IMR-90 (cell line): ENCODE data around the gene NARF. TPM values are rescaled to one million over a fixed set of nuclear protein-coding genes. Genes with fewer than 3 reads are reported as not detected.

Experiments
- ATAC-seq: fragments of 200-7000 bp; cut with Tn5 transposase; 2 replicates; pipeline ENCODE4 v1.9.1; 2020; ENCODE audit warnings: low read depth, mild to moderate bottlenecking, moderate library complexity
- BruUV-seq: library from RNA; stranded (reverse); fragments of 400-500 nt; replicated peaks from 2 replicates; lab custom pipeline; 2021; lab: Mats Ljungman, UMichigan
- CTCF ChIA-PET: fragments of 300-600 bp; formaldehyde crosslinking; extraction: SDS; loops from one replicate; lab custom pipeline; 2021; ENCODE audit warnings: antibody characterized with exemption; lab: Yijun Ruan, JAX
- POLR2A ChIA-PET: fragments of 300-600 bp; sonication (Branson Sonifier 250); formaldehyde crosslinking; loops from one replicate; lab custom pipeline; 2022; ENCODE audit warnings: antibody characterized with exemption; ENCODE audit not compliant: unreplicated experiment; lab: Charles Lee
- DNase-seq: peaks from one replicate; pipeline ENCODE4 v3.0.0; 2013
- H2AFZ ChIP-seq: replicated peaks from 2 replicates; pipeline ENCODE3; 2013; ENCODE audit warnings: low read length, mild to moderate bottlenecking; ENCODE audit not compliant: poor library complexity
- H2AK5ac ChIP-seq: 2 replicates; pipeline ENCODE4 v1.6.1; 2013; ENCODE audit warnings: low read depth, low read length, inconsistent platforms
- H2AK9ac ChIP-seq: replicated peaks from 2 replicates; pipeline ENCODE3; 2013; ENCODE audit warnings: mild to moderate bottlenecking, low read depth, low read length, moderate library complexity; ENCODE audit not compliant: poor library complexity
- H2BK120ac ChIP-seq: 2 replicates; pipeline ENCODE4 v1.6.1; 2013; ENCODE audit warnings: low read depth, low read length, inconsistent platforms
- H2BK15ac ChIP-seq: 3 replicates; pipeline ENCODE4 v1.6.1; 2013; ENCODE audit warnings: low read depth, low read length, inconsistent platforms
- H2BK20ac ChIP-seq: 2 replicates; pipeline ENCODE4 v1.6.1; 2013; ENCODE audit warnings: low read depth, mild to moderate bottlenecking, inconsistent platforms, low read length, moderate library complexity
- H2BK5ac ChIP-seq: 2 replicates; pipeline ENCODE4 v1.6.1; 2013; ENCODE audit warnings: mild to moderate bottlenecking, low read depth, low read length, inconsistent platforms; ENCODE audit not compliant: poor library complexity, severe bottlenecking
- H3K14ac ChIP-seq: replicated peaks from 2 replicates; pipeline ENCODE4 v1.6.1; 2013; ENCODE audit warnings: low read depth, low read length, inconsistent platforms
- H3K18ac ChIP-seq: 2 replicates; pipeline ENCODE4 v1.6.1; 2013; ENCODE audit warnings: low read depth, low read length, control low read depth
- H3K23ac ChIP-seq: 2 replicates; pipeline ENCODE4 v1.6.1; 2013; ENCODE audit warnings: low read depth, low read length, inconsistent platforms
- H3K27ac ChIP-seq: 2 replicates; pipeline ENCODE4 v1.5.1; 2013; ENCODE audit warnings: mild to moderate bottlenecking, control low read depth, low read length; ENCODE audit not compliant: insufficient read depth
- H3K27me3 ChIP-seq: 2 replicates; pipeline ENCODE4 v1.6.1; 2013; ENCODE audit warnings: low read length; ENCODE audit not compliant: control insufficient read depth, insufficient read depth
- H3K36me3 ChIP-seq: 2 replicates; pipeline ENCODE4 v1.6.1; 2013; ENCODE audit warnings: low read length, mixed read lengths; ENCODE audit not compliant: control insufficient read depth, insufficient read depth
- H3K4ac ChIP-seq: 2 replicates; pipeline ENCODE4 v1.6.1; 2013; ENCODE audit warnings: low read depth, low read length, inconsistent platforms
- H3K4me1 ChIP-seq: 2 replicates; pipeline ENCODE4 v1.6.1; 2013; ENCODE audit warnings: low read length, mixed read lengths; ENCODE audit not compliant: control insufficient read depth, insufficient read depth
- H3K4me2 ChIP-seq: 2 replicates; pipeline ENCODE4 v1.6.1; 2013; ENCODE audit warnings: low read depth, mild to moderate bottlenecking, control low read depth, low read length, moderate library complexity
- H3K4me3 ChIP-seq: 2 replicates; pipeline ENCODE4 v1.5.1; 2013; ENCODE audit warnings: low read depth, mild to moderate bottlenecking, control low read depth, low read length, moderate library complexity; ENCODE audit not compliant: insufficient read depth
- H3K56ac ChIP-seq: 2 replicates; pipeline ENCODE4 v1.6.1; 2013; ENCODE audit warnings: low read length, inconsistent platforms; ENCODE audit not compliant: insufficient read depth; ENCODE audit errors: extremely low read depth
- H3K79me1 ChIP-seq, 2 experiments: 2 replicates each; pipeline ENCODE4 v1.6.1; 2013; ENCODE audit warnings: low read length in 2 of 2, inconsistent platforms in 1 of 2, low read depth in 1 of 2
- H3K9ac ChIP-seq: 2 replicates; pipeline ENCODE4 v1.6.1; 2013; ENCODE audit warnings: low read depth, low read length, control low read depth
- H3K9me1 ChIP-seq: 2 replicates; pipeline ENCODE4 v1.6.1; 2013; ENCODE audit warnings: low read length, inconsistent platforms; ENCODE audit not compliant: insufficient read depth
- H3K9me3 ChIP-seq: 2 replicates; pipeline ENCODE4 v1.6.1; 2013; ENCODE audit warnings: low read length; ENCODE audit not compliant: control insufficient read depth, insufficient read depth
- H4K20me1 ChIP-seq: 2 replicates; pipeline ENCODE4 v1.6.1; 2013; ENCODE audit warnings: low read length, inconsistent platforms; ENCODE audit not compliant: insufficient read depth
- H4K5ac ChIP-seq: 2 replicates; pipeline ENCODE4 v1.6.1; 2013; ENCODE audit warnings: mild to moderate bottlenecking, low read depth, low read length, control low read depth
- H4K8ac ChIP-seq, 2 experiments: 2 replicates each; pipeline ENCODE4 v1.6.1; 2013; ENCODE audit warnings: low read depth in 2 of 2, low read length in 2 of 2, control low read depth in 1 of 2, inconsistent platforms in 1 of 2
- H4K91ac ChIP-seq: 2 replicates; pipeline ENCODE4 v1.6.1; 2013; ENCODE audit warnings: low read depth, low read length, inconsistent platforms; ENCODE audit not compliant: insufficient read depth
- BHLHE40 ChIP-seq: fragments of 150-350 bp; IDR thresholded peaks from 2 replicates; pipeline ENCODE4 v1.6.1; 2016; ENCODE audit warnings: mild to moderate bottlenecking, low read depth, low read length
- CEBPB ChIP-seq: IDR thresholded peaks from 2 replicates; pipeline ENCODE4 v1.6.1; 2012; ENCODE audit warnings: low read depth, low read length, improper control_type of control experiment
- CHD1 ChIP-seq: IDR thresholded peaks from 2 replicates; pipeline ENCODE4 v1.6.1; 2012; ENCODE audit warnings: low read depth, low read length, improper control_type of control experiment
- FOS ChIP-seq: fragments of 150-350 bp; IDR thresholded peaks from 2 replicates; pipeline ENCODE4 v1.6.1; 2016; ENCODE audit warnings: low read depth, low read length
- MAFK ChIP-seq: IDR thresholded peaks from 2 replicates; pipeline ENCODE4 v1.6.1; 2012; ENCODE audit warnings: low read depth, low read length, improper control_type of control experiment
- MAZ ChIP-seq: IDR thresholded peaks from 2 replicates; pipeline ENCODE4 v1.6.1; 2012; ENCODE audit warnings: low read depth, mild to moderate bottlenecking, low read length, improper control_type of control experiment, moderate library complexity, borderline replicate concordance
- MXI1 ChIP-seq: IDR thresholded peaks from 2 replicates; pipeline ENCODE4 v1.6.1; 2012; ENCODE audit warnings: low read depth, mild to moderate bottlenecking, low read length, moderate library complexity, borderline replicate concordance
- POLR2A ChIP-seq: IDR thresholded peaks from 2 replicates; pipeline ENCODE4 v1.6.1; 2012; ENCODE audit warnings: mild to moderate bottlenecking, low read depth, low read length
- RAD21 ChIP-seq: IDR thresholded peaks from 2 replicates; pipeline ENCODE4 v1.6.1; 2012; ENCODE audit warnings: low read length, improper control_type of control experiment
- RCOR1 ChIP-seq: IDR thresholded peaks from 2 replicates; pipeline ENCODE4 v1.6.1; 2012; ENCODE audit warnings: mild to moderate bottlenecking, low read length, improper control_type of control experiment; ENCODE audit not compliant: insufficient replicate concordance
- RFX5 ChIP-seq: IDR thresholded peaks from 2 replicates; pipeline ENCODE4 v1.8.0; 2012; ENCODE audit warnings: low read depth, mild to moderate bottlenecking, low read length, moderate library complexity
- SMC3 ChIP-seq: fragments of 150-350 bp; IDR thresholded peaks from 2 replicates; pipeline ENCODE4 v1.6.1; 2016; ENCODE audit warnings: low read depth, mild to moderate bottlenecking, antibody characterized with exemption, low read length, moderate library complexity
- WGBS, 2 experiments: methylation state at CpG; one replicate each; pipeline versions ENCODE4 v1.1.5 to v1.1.7; 2013; ENCODE audit warnings: missing lambda C conversion rate in 2 of 2; ENCODE audit not compliant: insufficient read length in 1 of 2; ENCODE audit errors: extremely low coverage in 2 of 2; 5-methylcytosine and 5-hydroxymethylcytosine counted together
- dilution Hi-C: fragments of 300-500 bp; cut with HindIII; formaldehyde crosslinking; loops from one replicate; pipeline ENCODE4 v1.14.3; 2018; ENCODE audit warnings: low sequenced_read_pairs; ENCODE audit not compliant: unreplicated experiment
- in situ Hi-C: fragments of 300-500 bp; cut with MboI; formaldehyde crosslinking; loops from 3 replicates; pipeline ENCODE4 v1.14.3; 2019; ENCODE audit warnings: low sequenced_read_pairs, inconsistent platforms, mixed read lengths
- intact Hi-C: fragments of 100-400 bp; cut with micrococcal nuclease; formaldehyde crosslinking; loops from 2 replicates; pipeline ENCODE4 v1.10.0; 2022
- polyA plus RNA-seq, 3 experiments: library from polyadenylated mRNA; depleted of rRNA; stranded (reverse); fragments of >200 nt; gene quantifications; 2 replicates each; pipeline ENCODE4 v1.2.3, GENCODE V29; 2012; ENCODE audit warnings: low replicate concordance in 1 of 3
- total RNA-seq: library from RNA; depleted of rRNA; stranded (reverse); fragments of >200 nt; gene quantifications from 2 replicates; pipeline ENCODE4 v1.2.3, GENCODE V29; 2012
- TF ChIP-seq, protein P1 (sequence below): fragments of 150-350 bp; IDR thresholded peaks from 2 replicates; pipeline ENCODE4 v1.6.1; 2016; ENCODE audit warnings: low read depth, mild to moderate bottlenecking, low read length, moderate library complexity, borderline replicate concordance
- TF ChIP-seq, protein P2 (sequence below): fragments of 150-350 bp; IDR thresholded peaks from 2 replicates; pipeline ENCODE4 v1.6.1; 2017; ENCODE audit warnings: mild to moderate bottlenecking, antibody characterized with exemption, low read length, low read depth
- TF ChIP-seq, protein P3 (sequence below): conservative IDR thresholded peaks from 2 replicates; pipeline ENCODE4 v1.5.1; 2012; ENCODE audit warnings: mild to moderate bottlenecking, low read depth, low read length, improper control_type of control experiment

The NARF gene
- total and polyA plus RNA-seq, 2 of the 4 experiments (the other 2 are of a cell fraction): 83.7 to 94.8 TPM

DNA sequence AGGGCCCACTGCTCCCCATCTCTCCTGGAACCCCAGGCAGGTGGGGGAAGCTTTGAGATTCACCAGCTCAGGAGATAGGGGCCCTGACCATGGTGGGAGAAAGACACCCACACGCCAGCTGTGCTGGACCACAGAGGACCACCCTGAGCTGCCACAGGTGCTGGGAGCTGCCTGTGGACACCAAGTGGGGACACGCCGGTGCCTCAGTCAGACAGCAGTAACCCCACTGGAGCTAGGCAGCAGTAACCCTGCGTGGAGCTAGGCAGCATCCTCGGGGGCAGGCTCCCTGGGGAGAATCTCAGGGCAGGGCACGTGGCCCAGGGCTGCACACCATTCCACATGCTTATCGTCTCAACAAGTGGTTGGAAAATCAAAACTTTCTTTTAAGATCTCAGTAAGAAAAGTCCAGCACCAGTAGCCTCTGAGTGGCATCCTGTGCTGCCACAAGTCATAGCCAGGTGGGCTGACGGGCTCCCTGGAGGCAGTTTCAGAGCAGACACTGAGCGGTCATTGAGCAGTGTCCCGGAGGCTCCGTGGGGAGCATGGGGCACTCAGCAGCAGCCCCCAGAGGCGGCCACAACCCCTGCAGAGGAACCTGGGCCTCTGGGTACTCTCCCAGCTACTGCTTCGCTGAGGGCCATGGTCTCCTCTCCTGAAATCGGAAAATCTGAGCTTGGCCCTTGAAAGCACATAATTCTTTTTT is 48.4 kb upstream of the NARF start:
- no peak overlapping the region for H3K56ac ChIP-seq
- CTCF ChIA-PET: no interaction called here
- H3K27me3 ChIP-seq: no peaks in the 10 kb centered on the region
- 90% methylated on average over 8 of the region's 14 CpGs; no CpG with 5 or more reads in 1 of the 2 experiments for WGBS, 2 experiments
- H3K27ac ChIP-seq: no peak overlapping the region
- in situ Hi-C loops: no loop called here
- no peak overlapping the region for H3K14ac ChIP-seq
- H3K4me2 ChIP-seq: no peak overlapping the region
- no peaks in the 10 kb centered on the region for H3K4me1 ChIP-seq
- TF ChIP-seq FOS (no peak), RFX5 (no peak), RCOR1 (no peak), MAZ (no peak), RAD21 (no peak), MXI1 (no peak), MAFK (no peak), CHD1 (no peak), POLR2A (no peak), SMC3 (no peak), BHLHE40 (no peak), CEBPB (no peak)
- TF ChIP-seq, protein P1, sequence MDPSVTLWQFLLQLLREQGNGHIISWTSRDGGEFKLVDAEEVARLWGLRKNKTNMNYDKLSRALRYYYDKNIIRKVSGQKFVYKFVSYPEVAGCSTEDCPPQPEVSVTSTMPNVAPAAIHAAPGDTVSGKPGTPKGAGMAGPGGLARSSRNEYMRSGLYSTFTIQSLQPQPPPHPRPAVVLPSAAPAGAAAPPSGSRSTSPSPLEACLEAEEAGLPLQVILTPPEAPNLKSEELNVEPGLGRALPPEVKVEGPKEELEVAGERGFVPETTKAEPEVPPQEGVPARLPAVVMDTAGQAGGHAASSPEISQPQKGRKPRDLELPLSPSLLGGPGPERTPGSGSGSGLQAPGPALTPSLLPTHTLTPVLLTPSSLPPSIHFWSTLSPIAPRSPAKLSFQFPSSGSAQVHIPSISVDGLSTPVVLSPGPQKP: no peak
- TF ChIP-seq, protein P2, sequence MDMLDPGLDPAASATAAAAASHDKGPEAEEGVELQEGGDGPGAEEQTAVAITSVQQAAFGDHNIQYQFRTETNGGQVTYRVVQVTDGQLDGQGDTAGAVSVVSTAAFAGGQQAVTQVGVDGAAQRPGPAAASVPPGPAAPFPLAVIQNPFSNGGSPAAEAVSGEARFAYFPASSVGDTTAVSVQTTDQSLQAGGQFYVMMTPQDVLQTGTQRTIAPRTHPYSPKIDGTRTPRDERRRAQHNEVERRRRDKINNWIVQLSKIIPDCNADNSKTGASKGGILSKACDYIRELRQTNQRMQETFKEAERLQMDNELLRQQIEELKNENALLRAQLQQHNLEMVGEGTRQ: no peak
- TF ChIP-seq, protein P3, sequence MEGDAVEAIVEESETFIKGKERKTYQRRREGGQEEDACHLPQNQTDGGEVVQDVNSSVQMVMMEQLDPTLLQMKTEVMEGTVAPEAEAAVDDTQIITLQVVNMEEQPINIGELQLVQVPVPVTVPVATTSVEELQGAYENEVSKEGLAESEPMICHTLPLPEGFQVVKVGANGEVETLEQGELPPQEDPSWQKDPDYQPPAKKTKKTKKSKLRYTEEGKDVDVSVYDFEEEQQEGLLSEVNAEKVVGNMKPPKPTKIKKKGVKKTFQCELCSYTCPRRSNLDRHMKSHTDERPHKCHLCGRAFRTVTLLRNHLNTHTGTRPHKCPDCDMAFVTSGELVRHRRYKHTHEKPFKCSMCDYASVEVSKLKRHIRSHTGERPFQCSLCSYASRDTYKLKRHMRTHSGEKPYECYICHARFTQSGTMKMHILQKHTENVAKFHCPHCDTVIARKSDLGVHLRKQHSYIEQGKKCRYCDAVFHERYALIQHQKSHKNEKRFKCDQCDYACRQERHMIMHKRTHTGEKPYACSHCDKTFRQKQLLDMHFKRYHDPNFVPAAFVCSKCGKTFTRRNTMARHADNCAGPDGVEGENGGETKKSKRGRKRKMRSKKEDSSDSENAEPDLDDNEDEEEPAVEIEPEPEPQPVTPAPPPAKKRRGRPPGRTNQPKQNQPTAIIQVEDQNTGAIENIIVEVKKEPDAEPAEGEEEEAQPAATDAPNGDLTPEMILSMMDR: no peak
- no peak overlapping the region for H2BK15ac ChIP-seq
- no peak overlapping the region for H2AFZ ChIP-seq
- no peak overlapping the region for H2AK9ac ChIP-seq
- H4K5ac ChIP-seq: no peak overlapping the region
- no peak overlapping the region for H3K23ac ChIP-seq
- no TSS peak for BruUV-seq
- H4K8ac ChIP-seq: no peak overlapping the region
- H3K36me3 ChIP-seq: no peaks in the 10 kb centered on the region
- H3K4me3 ChIP-seq: no peak overlapping the region
- dilution Hi-C loops: no loop called here
- peaks cover 14% of the 10 kb centered on the region for H4K20me1 ChIP-seq
- no peak for DNase-seq
- H2BK120ac ChIP-seq: no peak overlapping the region
- intact Hi-C loops: loop anchor here (5.0 kb wide), 1 partner anchor 168 kb away; no protein-coding TSS in a partner anchor
- POLR2A ChIA-PET: no interaction called here
- H3K18ac ChIP-seq: no peak overlapping the region
- H3K4ac ChIP-seq: no peak overlapping the region
- no peak overlapping the region for H2AK5ac ChIP-seq
- H3K79me1 ChIP-seq: peaks cover 0 to 14% of the 10 kb centered on the region in 2 experiments; a peak in 2 of 4 replicates
- H2BK20ac ChIP-seq: no peak overlapping the region
- no peak overlapping the region for H2BK5ac ChIP-seq
- no peak overlapping the region for H4K91ac ChIP-seq
- no peaks in the 10 kb centered on the region for H3K9me1 ChIP-seq
- no peaks in the 10 kb centered on the region for H3K9me3 ChIP-seq
- H3K9ac ChIP-seq: no peak overlapping the region
- no peak for ATAC-seq
